Choroid plexus epithelial cell (primary cell): ENCODE results near the gene VGLL4.

Source experiments
- DNase-seq: peaks from one replicate; pipeline ENCODE4 v3.0.0-alpha.2; 2010; ENCODE audit warnings: low read depth
- H3K4me3 ChIP-seq: 2 replicates; pipeline ENCODE4 v1.5.1; 2011; ENCODE audit warnings: low read depth, mild to moderate bottlenecking, control low read depth, low read length, moderate library complexity
- CTCF ChIP-seq: conservative IDR thresholded peaks from 2 replicates; pipeline ENCODE4 v1.5.1; 2011; ENCODE audit warnings: low read depth, mild to moderate bottlenecking, control low read depth, inconsistent platforms, low read length, moderate library complexity

VGLL4 gene

GRCh38 chr3:11627612-11628011 is 16.1 kb downstream of the VGLL4 start:
- no peak overlapping the region for H3K4me3 ChIP-seq
- no peak for TF ChIP-seq CTCF
- DNase-seq: no peak

- DNase-seq: no peak
- no peak overlapping the region for H3K4me3 ChIP-seq
- TF ChIP-seq CTCF: no peak
Measured at GRCh38 chr3:11626084-11626463, 17.6 kb downstream of the VGLL4 start.

GRCh38 chr3:11625376-11626083 is 18.2 kb downstream of the VGLL4 start:
- no peak overlapping the region for H3K4me3 ChIP-seq
- TF ChIP-seq CTCF: no peak
- DNase-seq: no peak

- H3K4me3 ChIP-seq: no peak overlapping the region
- TF ChIP-seq CTCF: no peak
- no peak for DNase-seq
Measured at GRCh38 chr3:11624704-11625375, 18.9 kb downstream of the VGLL4 start.

GRCh38 chr3:11624161-11624560 is 19.6 kb downstream of the VGLL4 start:
- no peak for TF ChIP-seq CTCF
- H3K4me3 ChIP-seq: no peak overlapping the region
- DNase-seq: peak; percentile 55

GRCh38 chr3:11622586-11623550 is 20.8 kb downstream of the VGLL4 start:
- DNase-seq: no peak
- H3K4me3 ChIP-seq: no peak overlapping the region
- TF ChIP-seq CTCF: no peak
